H1 (cell line): ENCODE results near the gene LIPC. TPM values are rescaled to one million over a fixed set of nuclear protein-coding genes. Genes with fewer than 3 reads are reported as not detected.

Source experiments
- CTCF ChIA-PET: fragments of 300-600 bp; sonication (Branson Sonifier 250); formaldehyde crosslinking; loops from one replicate; lab custom pipeline; 2021; ENCODE audit not compliant: partially characterized antibody; lab: Charles Lee
- POLR2A ChIA-PET: fragments of 300-600 bp; sonication (Branson Sonifier 250); formaldehyde crosslinking; loops from one replicate; lab custom pipeline; 2021; ENCODE audit warnings: inconsistent platforms; ENCODE audit not compliant: partially characterized antibody; lab: Charles Lee
- DNase-seq, 2 experiments: peaks; one replicate each; pipeline versions ENCODE4 v3.0.0 to v3.0.0-alpha.2; 2010 to 2022; ENCODE audit warnings: low spot score in 2 of 2, low read depth in 1 of 2, mixed read lengths in 1 of 2
- FAIRE-seq: peaks from 2 replicates; lab custom pipeline; 2011; peaks lifted over from hg19 to GRCh38; lab: Jason Lieb, UNC
- H2AFZ ChIP-seq: 2 replicates; pipeline ENCODE4 v1.8.1; 2012; ENCODE audit warnings: low read length, inconsistent platforms
- H2AK5ac ChIP-seq: 2 replicates; pipeline ENCODE4 v1.6.1; 2013; ENCODE audit warnings: low read depth, low read length
- H2BK120ac ChIP-seq: replicated peaks from 2 replicates; pipeline ENCODE3; 2013; ENCODE audit warnings: low read depth, low read length, inconsistent platforms
- H2BK12ac ChIP-seq: 2 replicates; pipeline ENCODE4 v1.6.1; 2013; ENCODE audit warnings: low read depth, low read length
- H2BK15ac ChIP-seq: 2 replicates; pipeline ENCODE4 v1.6.1; 2013; ENCODE audit warnings: low read length
- H2BK20ac ChIP-seq: 2 replicates; pipeline ENCODE4 v1.6.1; 2013; ENCODE audit warnings: low read length
- H2BK5ac ChIP-seq: 2 replicates; pipeline ENCODE4 v1.6.1; 2013; ENCODE audit warnings: low read depth, low read length
- H3K14ac ChIP-seq: 2 replicates; pipeline ENCODE4 v1.6.1; 2013; ENCODE audit warnings: inconsistent platforms; ENCODE audit not compliant: insufficient read length
- H3K18ac ChIP-seq: 2 replicates; pipeline ENCODE4 v1.6.1; 2013; ENCODE audit warnings: low read length; ENCODE audit errors: extremely low read depth
- H3K23ac ChIP-seq: 2 replicates; pipeline ENCODE4 v1.6.1; 2013; ENCODE audit warnings: inconsistent platforms; ENCODE audit not compliant: insufficient read length
- H3K23me2 ChIP-seq: 2 replicates; pipeline ENCODE4 v1.6.1; 2013; ENCODE audit warnings: low read depth, low read length
- H3K27ac ChIP-seq: 2 replicates; pipeline ENCODE4 v1.6.1; 2011; ENCODE audit warnings: low read depth, low read length, inconsistent platforms
- H3K27me3 ChIP-seq, 4 experiments: replicated peaks in 1 of 4; 1 replicate in 1 of 4; 2 replicates in 3 of 4; pipeline versions ENCODE4 v1.6.1 to v1.8.1; 2011 to 2013; ENCODE audit warnings: low read length in 3 of 4, mild to moderate bottlenecking in 3 of 4, inconsistent platforms in 2 of 4, mixed read lengths in 2 of 4, moderate library complexity in 1 of 4; ENCODE audit not compliant: control insufficient read depth in 3 of 4, insufficient read depth in 3 of 4; ENCODE audit errors: extremely low read depth in 1 of 4
- H3K36me3 ChIP-seq, 4 experiments: 2 replicates each; pipeline versions ENCODE4 v1.6.1 to v1.8.1; 2011 to 2013; ENCODE audit warnings: mild to moderate bottlenecking in 4 of 4, low read length in 3 of 4, moderate library complexity in 2 of 4, control low read depth in 1 of 4, inconsistent platforms in 1 of 4; ENCODE audit not compliant: insufficient read depth in 4 of 4, control insufficient read depth in 2 of 4
- H3K4ac ChIP-seq: replicated peaks from 2 replicates; pipeline ENCODE3; 2013; ENCODE audit warnings: low read length, low read depth, mixed read lengths, inconsistent platforms; ENCODE audit not compliant: insufficient read length
- H3K4me1 ChIP-seq, 4 experiments: replicated peaks in 1 of 4; 1 replicate in 1 of 4; 2 replicates in 3 of 4; pipeline versions ENCODE4 v1.6.1 to v1.8.1; 2011 to 2013; ENCODE audit warnings: low read length in 3 of 4, inconsistent platforms in 2 of 4, mixed read lengths in 1 of 4; ENCODE audit not compliant: insufficient read depth in 4 of 4, control insufficient read depth in 3 of 4
- H3K4me2 ChIP-seq, 2 experiments: 2 replicates each; pipeline versions ENCODE4 v1.6.1 to v1.8.1; 2011 to 2013; ENCODE audit warnings: low read depth in 2 of 2, low read length in 2 of 2, control low read depth in 1 of 2, inconsistent platforms in 1 of 2, mild to moderate bottlenecking in 1 of 2; ENCODE audit not compliant: insufficient read depth in 1 of 2
- H3K4me3 ChIP-seq, 4 experiments: fragments of 200-600, 300-600 bp in 1 of 4; sonication (generic), shearing (Covaris generic), sonication (Bioruptor Twin) in 1 of 4; 2 replicates each; pipeline versions ENCODE4 v1.5.1 to v1.8.1; 2011 to 2016; ENCODE audit warnings: low read length in 4 of 4, low read depth in 3 of 4, control low read depth in 2 of 4, inconsistent platforms in 2 of 4, mild to moderate bottlenecking in 2 of 4, mixed read lengths in 1 of 4, moderate library complexity in 1 of 4; ENCODE audit not compliant: insufficient read depth in 2 of 4; ENCODE audit errors: extremely low read depth in 1 of 4
- H3K56ac ChIP-seq: replicated peaks from 2 replicates; pipeline ENCODE3; 2013; ENCODE audit warnings: low read depth, mild to moderate bottlenecking, mixed read lengths, low read length, inconsistent platforms; ENCODE audit not compliant: insufficient read length
- H3K79me1 ChIP-seq: 2 replicates; pipeline ENCODE4 v1.6.1; 2013; ENCODE audit warnings: low read depth, low read length, control low read depth
- H3K79me2 ChIP-seq, 2 experiments: 2 replicates each; pipeline versions ENCODE4 v1.6.1 to v1.8.1; 2012 to 2013; ENCODE audit warnings: low read length in 2 of 2, mild to moderate bottlenecking in 2 of 2, inconsistent platforms in 1 of 2; ENCODE audit not compliant: insufficient read depth in 2 of 2, control insufficient read depth in 1 of 2
- H3K9ac ChIP-seq, 4 experiments: replicated peaks in 1 of 4; 1 replicate in 1 of 4; 2 replicates in 3 of 4; pipeline versions ENCODE4 v1.6.1 to v1.8.1; 2011 to 2013; ENCODE audit warnings: low read depth in 3 of 4, low read length in 3 of 4, control low read depth in 2 of 4, mild to moderate bottlenecking in 2 of 4, moderate library complexity in 2 of 4, inconsistent platforms in 1 of 4; ENCODE audit errors: extremely low read depth in 1 of 4
- H3K9me3 ChIP-seq, 2 experiments: 2 replicates each; pipeline versions ENCODE4 v1.6.1 to v1.8.1; 2012 to 2013; ENCODE audit warnings: mild to moderate bottlenecking in 2 of 2, moderate library complexity in 2 of 2, control low read depth in 1 of 2, inconsistent platforms in 1 of 2, low read depth in 1 of 2, low read length in 1 of 2, mixed read lengths in 1 of 2; ENCODE audit not compliant: insufficient read depth in 2 of 2
- H4K20me1 ChIP-seq, 2 experiments: replicated peaks in 1 of 2; 2 replicates each; pipeline versions ENCODE3 to v1.8.1; 2011 to 2013; ENCODE audit warnings: inconsistent platforms in 2 of 2, low read length in 2 of 2, mild to moderate bottlenecking in 1 of 2; ENCODE audit not compliant: insufficient read depth in 2 of 2, control insufficient read depth in 1 of 2
- H4K5ac ChIP-seq: 2 replicates; pipeline ENCODE4 v1.6.1; 2013; ENCODE audit warnings: low read length, low read depth, mixed read lengths, inconsistent platforms; ENCODE audit not compliant: insufficient read length
- H4K8ac ChIP-seq: 2 replicates; pipeline ENCODE4 v1.8.0; 2013; ENCODE audit warnings: mild to moderate bottlenecking, moderate library complexity, low read length, inconsistent platforms; ENCODE audit not compliant: insufficient read depth; ENCODE audit errors: extremely low read depth
- H4K91ac ChIP-seq: replicated peaks from 2 replicates; pipeline ENCODE3; 2013; ENCODE audit warnings: low read length, mixed read lengths, inconsistent platforms; ENCODE audit not compliant: insufficient read length
- SP1 ChIP-seq: IDR thresholded peaks from 2 replicates; pipeline ENCODE4 v1.6.1; 2011; ENCODE audit warnings: low read depth, low read length
- SP4 ChIP-seq: IDR thresholded peaks from 2 replicates; pipeline ENCODE4 v1.6.1; 2012; ENCODE audit warnings: low read length, inconsistent platforms
- WGBS, 2 experiments: shearing (Covaris generic) in 1 of 2; methylation state at CpG; one replicate each; pipeline versions ENCODE4 v1.1.6 to v1.1.7; 2013 to 2015; ENCODE audit warnings: low lambda C conversion rate in 2 of 2, mixed read lengths in 2 of 2, inconsistent platforms in 1 of 2, low coverage in 1 of 2, missing lambda C conversion rate in 1 of 2; ENCODE audit not compliant: insufficient replicate concordance in 2 of 2, insufficient coverage in 1 of 2, insufficient read length in 1 of 2; ENCODE audit errors: extremely low coverage in 1 of 2, missing lambda C conversion rate in 1 of 2; 5-methylcytosine and 5-hydroxymethylcytosine counted together
- polyA plus RNA-seq, 7 experiments: library from polyadenylated mRNA; depleted of rRNA in 3 of 7; stranded (reverse) in 5 of 7; unstranded in 2 of 7; fragments of >200 nt in 5 of 7; fragments of 200-250 nt in 2 of 7; gene quantifications; 1 replicate in 5 of 7; 2 replicates in 1 of 7; 4 replicates in 1 of 7; pipeline versions ENCODE4 v1.2.1 to v1.2.3, GENCODE V29; 2011 to 2013; ENCODE audit warnings: missing spikeins in 2 of 7, mixed read lengths in 2 of 7
- total RNA-seq: library from RNA; stranded (reverse); fragmentation: NEBNext Ultra II Directional; extraction: Animal tissue kit (Norgen Biotek cat#: 25700); gene quantifications from 2 replicates; pipeline ENCODE4 v1.2.1, GENCODE V29; 2021
- TF ChIP-seq, protein P1 (sequence below), 3 experiments: IDR thresholded peaks; 1 replicate in 2 of 3; 2 replicates in 1 of 3; pipeline versions ENCODE4 v1.5.1 to v1.6.1; 2011; ENCODE audit warnings: low read length in 3 of 3, mild to moderate bottlenecking in 3 of 3, inconsistent platforms in 2 of 3, low read depth in 1 of 3, moderate library complexity in 1 of 3; ENCODE audit not compliant: insufficient read depth in 1 of 3; ENCODE audit errors: control extremely low read depth in 1 of 3

Gene LIPC
- total and polyA plus RNA-seq, 2 of the 8 experiments (the other 6 are each of a cell fraction or from before 2014, with no cell fraction given): not detected

DNA sequence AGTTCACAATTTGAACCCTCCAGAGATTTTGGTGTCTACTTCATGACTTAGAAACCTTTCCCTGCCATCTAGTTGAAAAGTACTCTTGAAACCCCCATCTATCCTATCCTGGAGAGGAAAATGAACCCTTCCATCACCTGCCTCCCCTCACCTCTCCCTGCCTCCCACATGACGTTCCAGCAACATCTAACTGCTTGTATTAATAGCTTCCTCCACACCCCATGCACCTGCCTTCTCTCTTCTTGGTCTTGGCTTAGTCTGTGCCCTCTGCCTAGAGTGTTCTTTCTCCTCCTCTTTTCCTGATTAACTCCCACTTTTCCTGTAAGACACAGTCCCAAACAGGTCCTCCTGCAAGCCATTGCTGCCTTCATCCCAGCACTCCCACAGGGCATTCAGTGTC, 107.8 kb downstream of the LIPC start:
- Histone ChIP-seq H3K27me3 (no peaks in the 10 kb centered on the region), H2AK5ac (no peak overlapping the region), H3K18ac (no peak overlapping the region), H4K91ac (no peak overlapping the region), H3K23ac (no peak overlapping the region), H4K20me1 (no peaks in the 10 kb centered on the region), H2BK15ac (no peak overlapping the region), H3K4me2 (no peak overlapping the region), H3K36me3 (no peaks in the 10 kb centered on the region), H3K9me3 (no peaks in the 10 kb centered on the region), H2BK12ac (no peak overlapping the region), H3K23me2 (no peaks in the 10 kb centered on the region; the same call in 1 of the 2 replicates), H4K5ac (no peak overlapping the region), H4K8ac (no peak overlapping the region), H3K9ac (no peak overlapping the region), H2BK5ac (no peak overlapping the region), H3K4me3 (no peak overlapping the region), H3K14ac (no peak overlapping the region), H2BK120ac (no peak overlapping the region), H3K56ac (no peak overlapping the region), H3K27ac (no peak overlapping the region), H2BK20ac (no peak overlapping the region), H3K4me1 (no peaks in the 10 kb centered on the region), H3K79me2 (no peaks in the 10 kb centered on the region), H3K79me1 (no peaks in the 10 kb centered on the region), H2AFZ (no peak overlapping the region), H3K4ac (no peak overlapping the region)
- DNase-seq: no peak
- ChIA-PET CTCF (no interaction called here), POLR2A (no interaction called here)
- WGBS, 2 experiments: 82% methylated on average over 1 of the region's 1 CpG; no CpG with 5 or more reads in 1 of the 2 experiments
- no peak for FAIRE-seq
- no peak for TF ChIP-seq SP1
- no peak for TF ChIP-seq SP4
- TF ChIP-seq, protein P1, sequence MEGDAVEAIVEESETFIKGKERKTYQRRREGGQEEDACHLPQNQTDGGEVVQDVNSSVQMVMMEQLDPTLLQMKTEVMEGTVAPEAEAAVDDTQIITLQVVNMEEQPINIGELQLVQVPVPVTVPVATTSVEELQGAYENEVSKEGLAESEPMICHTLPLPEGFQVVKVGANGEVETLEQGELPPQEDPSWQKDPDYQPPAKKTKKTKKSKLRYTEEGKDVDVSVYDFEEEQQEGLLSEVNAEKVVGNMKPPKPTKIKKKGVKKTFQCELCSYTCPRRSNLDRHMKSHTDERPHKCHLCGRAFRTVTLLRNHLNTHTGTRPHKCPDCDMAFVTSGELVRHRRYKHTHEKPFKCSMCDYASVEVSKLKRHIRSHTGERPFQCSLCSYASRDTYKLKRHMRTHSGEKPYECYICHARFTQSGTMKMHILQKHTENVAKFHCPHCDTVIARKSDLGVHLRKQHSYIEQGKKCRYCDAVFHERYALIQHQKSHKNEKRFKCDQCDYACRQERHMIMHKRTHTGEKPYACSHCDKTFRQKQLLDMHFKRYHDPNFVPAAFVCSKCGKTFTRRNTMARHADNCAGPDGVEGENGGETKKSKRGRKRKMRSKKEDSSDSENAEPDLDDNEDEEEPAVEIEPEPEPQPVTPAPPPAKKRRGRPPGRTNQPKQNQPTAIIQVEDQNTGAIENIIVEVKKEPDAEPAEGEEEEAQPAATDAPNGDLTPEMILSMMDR (IDR thresholded peaks at IDR 0.05; ENCODE audit: control extremely low read depth in 1 of 3, insufficient read depth in 1 of 3, low read depth in 1 of 3, low read length in 3 of 3): no peak
